Neural progenitor cell (in vitro differentiated cells): ENCODE measurements around the gene HES2. TPM values are rescaled to one million over a fixed set of nuclear protein-coding genes. Genes with fewer than 3 reads are reported as not detected.

ENCODE experiments used
- DNase-seq: peaks from one replicate; pipeline ENCODE4 v3.0.0-alpha.2; 2016; ENCODE audit warnings: low spot score
- H2AFZ ChIP-seq: fragments of 200-600 bp; sonication (generic); replicated peaks from 2 replicates; pipeline ENCODE4 v1.6.1; 2016; ENCODE audit warnings: antibody characterized with exemption
- H3F3A ChIP-seq: fragments of 200-600 bp; sonication (generic); 2 replicates; pipeline ENCODE4 v1.6.1; 2016; ENCODE audit warnings: antibody characterized with exemption, low read depth
- H3K27ac ChIP-seq: fragments of 200-600 bp; sonication (generic); 2 replicates; pipeline ENCODE4 v1.5.1; 2016; ENCODE audit warnings: mild to moderate bottlenecking
- H3K27me3 ChIP-seq: fragments of 200-600 bp; sonication (generic); 2 replicates; pipeline ENCODE4 v1.6.1; 2016; ENCODE audit warnings: mild to moderate bottlenecking, moderate library complexity
- H3K36me3 ChIP-seq: fragments of 200-600 bp; sonication (generic); 2 replicates; pipeline ENCODE4 v1.5.1; 2016
- H3K4me1 ChIP-seq: fragments of 200-600 bp; sonication (generic); 2 replicates; pipeline ENCODE4 v1.6.1; 2016; ENCODE audit warnings: mixed run types
- H3K4me2 ChIP-seq: fragments of 200-600 bp; sonication (generic); 2 replicates; pipeline ENCODE4 v1.6.1; 2016
- H3K4me3 ChIP-seq: fragments of 200-600 bp; sonication (generic); 2 replicates; pipeline ENCODE4 v1.5.1; 2016
- H3K79me2 ChIP-seq: fragments of 200-600 bp; sonication (generic); 2 replicates; pipeline ENCODE4 v1.6.1; 2016; ENCODE audit warnings: low read depth
- H3K9ac ChIP-seq: fragments of 200-600 bp; sonication (generic); 2 replicates; pipeline ENCODE4 v1.6.1; 2016
- H3K9me3 ChIP-seq: fragments of 200-600 bp; sonication (generic); 2 replicates; pipeline ENCODE4 v1.5.1; 2016; ENCODE audit warnings: low read depth
- H4K20me1 ChIP-seq: fragments of 200-600 bp; sonication (generic); 2 replicates; pipeline ENCODE4 v1.6.1; 2016; ENCODE audit warnings: low read depth
- H3K27ac Mint-ChIP-seq: 3 replicates; pipeline ENCODE4 v1.8.0; 2021; ENCODE audit warnings: mixed read lengths
- H3K27me3 Mint-ChIP-seq: 2 replicates; pipeline ENCODE4 v1.8.0; 2022; ENCODE audit warnings: low read depth, mild to moderate bottlenecking, inconsistent platforms, moderate library complexity, mixed read lengths; ENCODE audit not compliant: insufficient read depth
- H3K36me3 Mint-ChIP-seq: 3 replicates; pipeline ENCODE4 v1.8.0; 2021; ENCODE audit warnings: mixed read lengths
- H3K4me1 Mint-ChIP-seq: 3 replicates; pipeline ENCODE4 v1.8.0; 2021; ENCODE audit warnings: mixed read lengths
- H3K4me3 Mint-ChIP-seq: 3 replicates; pipeline ENCODE4 v1.8.0; 2021; ENCODE audit warnings: mild to moderate bottlenecking, moderate library complexity, mixed read lengths
- H3K9me3 Mint-ChIP-seq: 3 replicates; pipeline ENCODE4 v1.8.0; 2020; ENCODE audit warnings: mixed read lengths
- EZH2 ChIP-seq: fragments of 200-600 bp; sonication (generic); IDR thresholded peaks from 2 replicates; pipeline ENCODE4 v1.6.1; 2017; ENCODE audit warnings: antibody characterized with exemption, mild to moderate bottlenecking, moderate library complexity
- EZH2phosphoT487 ChIP-seq: fragments of 200-600 bp; sonication (generic); IDR thresholded peaks from 2 replicates; pipeline ENCODE4 v1.6.1; 2017; ENCODE audit warnings: antibody characterized with exemption
- total RNA-seq: library from RNA; depleted of rRNA; stranded (reverse); fragments of >200 nt; gene quantifications from 2 replicates; pipeline ENCODE4 v1.2.3, GENCODE V29; 2015; ENCODE audit warnings: low replicate concordance
- TF ChIP-seq, protein P1 (sequence below): fragments of 200-600 bp; sonication (generic); IDR thresholded peaks from 2 replicates; pipeline ENCODE4 v1.5.1; 2017; ENCODE audit warnings: antibody characterized with exemption, mild to moderate bottlenecking

The HES2 gene
- total RNA-seq, 1 donor from 2014 or later, result 0.04 TPM

DNA sequence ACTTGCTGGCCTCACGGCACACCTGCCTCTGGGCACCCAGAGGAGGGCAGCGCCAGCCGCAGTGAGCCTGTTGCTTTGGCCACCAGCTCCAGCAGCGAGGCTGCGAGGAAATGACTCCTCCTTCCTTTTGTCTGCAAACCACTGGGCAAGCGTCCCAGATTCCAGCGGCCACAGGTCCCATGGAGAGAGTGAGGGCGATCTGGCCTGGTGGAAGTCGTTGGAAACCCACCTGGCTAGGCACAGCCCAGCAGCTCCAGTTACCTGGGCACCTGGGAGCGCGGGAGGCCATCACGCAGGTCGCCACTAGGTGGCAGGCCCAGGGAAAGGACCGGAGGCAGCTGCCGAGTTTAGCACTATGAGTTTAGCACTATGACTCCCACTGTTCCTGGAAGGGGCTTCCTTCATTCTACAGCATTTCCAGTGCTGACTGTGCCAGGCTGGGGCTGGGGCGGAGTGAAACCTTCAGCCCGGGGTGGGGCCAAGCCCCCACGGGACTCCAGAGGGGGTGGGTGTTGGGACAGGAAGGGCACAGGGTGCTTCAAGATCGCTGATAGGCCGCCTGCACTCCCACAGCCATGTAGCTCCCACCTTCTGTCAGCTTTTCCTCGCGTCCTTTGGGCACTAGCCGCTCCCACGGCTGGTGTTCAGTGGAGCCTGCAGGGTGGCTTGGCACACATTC lies 3.7 kb upstream of the HES2 start:
- H3K4me1 Mint-ChIP-seq, result peaks cover 13% of the 10 kb centered on the region
- no peak overlapping the region for H3K4me3 Mint-ChIP-seq
- peak; percentile 78 for DNase-seq

DNA sequence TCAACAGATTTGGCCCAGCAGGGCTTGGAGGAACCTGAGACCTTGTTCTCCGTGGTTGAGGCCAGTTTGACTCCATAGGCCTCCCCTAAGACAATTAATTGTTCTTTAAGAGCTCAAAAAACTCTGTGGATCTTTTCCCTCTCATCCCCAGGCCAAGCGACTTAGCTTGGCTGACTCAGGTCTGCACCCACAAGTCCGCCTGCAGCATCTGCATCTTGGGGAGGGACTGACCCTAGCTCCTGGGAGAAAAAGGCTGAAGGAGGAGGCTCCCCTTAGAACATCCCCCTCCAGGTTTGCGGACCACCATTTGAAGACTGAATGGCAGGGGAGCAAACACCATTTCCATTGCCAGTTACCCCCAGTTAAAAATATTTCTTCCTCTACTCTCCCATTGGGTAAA lies 1.5 kb upstream of the HES2 start:
- Histone ChIP-seq H3K9me3 (no peaks in the 10 kb centered on the region), H2AFZ (no peak overlapping the region), H3K79me2 (no peaks in the 10 kb centered on the region), H3K27me3 (peaks cover 100% of the 10 kb centered on the region), H3K4me1 (peaks cover 30% of the 10 kb centered on the region), H3K9ac (no peak overlapping the region), H3K36me3 (no peaks in the 10 kb centered on the region), H4K20me1 (peaks cover 60% of the 10 kb centered on the region), H3K27ac (no peak overlapping the region), H3K4me2 (peak overlapping the region; percentile 88), H3K4me3 (no peak overlapping the region), H3F3A (peaks cover 34% of the 10 kb centered on the region)
- Mint-ChIP-seq H3K4me1 (peaks cover 8% of the 10 kb centered on the region), H3K27ac (no peak overlapping the region), H3K4me3 (peak overlapping the region; percentile 13), H3K9me3 (no peaks in the 10 kb centered on the region), H3K36me3 (no peaks in the 10 kb centered on the region), H3K27me3 (peaks cover 76% of the 10 kb centered on the region)
- TF ChIP-seq EZH2, result no peak
- TF ChIP-seq EZH2phosphoT487, result no peak
- TF ChIP-seq, protein P1, sequence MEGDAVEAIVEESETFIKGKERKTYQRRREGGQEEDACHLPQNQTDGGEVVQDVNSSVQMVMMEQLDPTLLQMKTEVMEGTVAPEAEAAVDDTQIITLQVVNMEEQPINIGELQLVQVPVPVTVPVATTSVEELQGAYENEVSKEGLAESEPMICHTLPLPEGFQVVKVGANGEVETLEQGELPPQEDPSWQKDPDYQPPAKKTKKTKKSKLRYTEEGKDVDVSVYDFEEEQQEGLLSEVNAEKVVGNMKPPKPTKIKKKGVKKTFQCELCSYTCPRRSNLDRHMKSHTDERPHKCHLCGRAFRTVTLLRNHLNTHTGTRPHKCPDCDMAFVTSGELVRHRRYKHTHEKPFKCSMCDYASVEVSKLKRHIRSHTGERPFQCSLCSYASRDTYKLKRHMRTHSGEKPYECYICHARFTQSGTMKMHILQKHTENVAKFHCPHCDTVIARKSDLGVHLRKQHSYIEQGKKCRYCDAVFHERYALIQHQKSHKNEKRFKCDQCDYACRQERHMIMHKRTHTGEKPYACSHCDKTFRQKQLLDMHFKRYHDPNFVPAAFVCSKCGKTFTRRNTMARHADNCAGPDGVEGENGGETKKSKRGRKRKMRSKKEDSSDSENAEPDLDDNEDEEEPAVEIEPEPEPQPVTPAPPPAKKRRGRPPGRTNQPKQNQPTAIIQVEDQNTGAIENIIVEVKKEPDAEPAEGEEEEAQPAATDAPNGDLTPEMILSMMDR, result no peak
- peak; percentile 46 for DNase-seq

More for the DNA sequence above, 3.7 kb upstream of the HES2 start:
- peaks cover 57% of the 10 kb centered on the region for H4K20me1 ChIP-seq
- H2AFZ ChIP-seq, result no peak overlapping the region
- peaks cover 30% of the 10 kb centered on the region for H3K4me1 ChIP-seq
- no peaks in the 10 kb centered on the region for H3K9me3 ChIP-seq
- H3K27me3 Mint-ChIP-seq, result peaks cover 70% of the 10 kb centered on the region
- H3K79me2 ChIP-seq, result no peaks in the 10 kb centered on the region
- no peaks in the 10 kb centered on the region for H3K36me3 ChIP-seq
- H3K36me3 Mint-ChIP-seq, result no peaks in the 10 kb centered on the region
- TF ChIP-seq, protein P1, result peak; percentile 80
- TF ChIP-seq EZH2phosphoT487, result no peak
- peak; percentile 27 for TF ChIP-seq EZH2
- no peak overlapping the region for H3K27ac ChIP-seq
- no peak overlapping the region for H3K9ac ChIP-seq
- H3K27me3 ChIP-seq, result peaks cover 100% of the 10 kb centered on the region
- peak overlapping the region; percentile 3 for H3K4me3 ChIP-seq
- H3K9me3 Mint-ChIP-seq, result no peaks in the 10 kb centered on the region
- peak overlapping the region; percentile 45 for H3K4me2 ChIP-seq
- H3K27ac Mint-ChIP-seq, result no peak overlapping the region
- H3F3A ChIP-seq, result peaks cover 34% of the 10 kb centered on the region

DNA sequence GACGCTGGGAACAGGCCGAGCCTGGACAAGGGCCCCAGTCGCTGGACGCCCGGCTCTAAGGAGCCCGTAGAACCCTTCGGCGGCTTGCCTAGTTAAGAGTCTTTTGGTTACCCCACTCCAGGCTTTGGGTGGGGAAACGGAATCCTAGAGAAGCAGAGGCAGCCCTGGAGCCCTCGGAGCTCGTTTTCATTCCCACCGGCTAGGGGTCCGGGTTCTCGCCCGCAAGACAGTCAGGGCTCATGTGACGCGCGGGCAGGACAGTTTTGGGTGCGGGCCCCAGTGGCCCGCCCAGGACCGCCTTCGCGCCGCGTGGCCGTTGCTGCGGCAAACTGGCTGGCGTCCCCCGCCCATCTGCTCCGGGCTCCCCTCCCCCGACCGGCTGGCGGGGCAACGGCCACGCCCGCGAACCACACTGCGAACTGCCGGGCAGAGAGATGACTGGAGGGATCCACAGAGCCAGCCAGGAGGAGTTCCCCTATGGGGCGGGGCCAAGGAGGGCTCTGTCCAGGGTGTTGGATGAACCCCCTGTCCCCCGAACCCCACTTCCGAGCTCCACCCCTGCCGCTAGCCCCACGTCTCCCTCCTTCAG lies 829 bp upstream of the HES2 start:
- DNase-seq, result peak; percentile 60
- Mint-ChIP-seq H3K27me3 (peaks cover 71% of the 10 kb centered on the region), H3K4me1 (peaks cover 8% of the 10 kb centered on the region), H3K27ac (no peak overlapping the region), H3K36me3 (no peaks in the 10 kb centered on the region), H3K4me3 (no peak overlapping the region), H3K9me3 (no peaks in the 10 kb centered on the region)
- Histone ChIP-seq H2AFZ (no peak overlapping the region), H4K20me1 (peaks cover 57% of the 10 kb centered on the region), H3K27ac (no peak overlapping the region), H3K4me3 (peak overlapping the region; percentile 47), H3K4me1 (peaks cover 30% of the 10 kb centered on the region), H3K9ac (no peak overlapping the region), H3K9me3 (no peaks in the 10 kb centered on the region), H3K27me3 (peaks cover 100% of the 10 kb centered on the region), H3K79me2 (no peaks in the 10 kb centered on the region), H3K36me3 (no peaks in the 10 kb centered on the region), H3K4me2 (peak overlapping the region; percentile 88), H3F3A (peaks cover 34% of the 10 kb centered on the region)
- peak; percentile 30 for TF ChIP-seq EZH2
- TF ChIP-seq EZH2phosphoT487, result peak; percentile 70
- TF ChIP-seq, protein P1, result no peak
